ENCODE measurements around the gene MRPL23.
A peak's percentile ranks its signal among the peaks of the same experiment; 100 is the strongest.
"Not testable (repeated sequence)": the region's sequence is repeated elsewhere in the genome, so short reads cannot be mapped to it uniquely, and the experiment has no call there.

The MRPL23 gene

DNA sequence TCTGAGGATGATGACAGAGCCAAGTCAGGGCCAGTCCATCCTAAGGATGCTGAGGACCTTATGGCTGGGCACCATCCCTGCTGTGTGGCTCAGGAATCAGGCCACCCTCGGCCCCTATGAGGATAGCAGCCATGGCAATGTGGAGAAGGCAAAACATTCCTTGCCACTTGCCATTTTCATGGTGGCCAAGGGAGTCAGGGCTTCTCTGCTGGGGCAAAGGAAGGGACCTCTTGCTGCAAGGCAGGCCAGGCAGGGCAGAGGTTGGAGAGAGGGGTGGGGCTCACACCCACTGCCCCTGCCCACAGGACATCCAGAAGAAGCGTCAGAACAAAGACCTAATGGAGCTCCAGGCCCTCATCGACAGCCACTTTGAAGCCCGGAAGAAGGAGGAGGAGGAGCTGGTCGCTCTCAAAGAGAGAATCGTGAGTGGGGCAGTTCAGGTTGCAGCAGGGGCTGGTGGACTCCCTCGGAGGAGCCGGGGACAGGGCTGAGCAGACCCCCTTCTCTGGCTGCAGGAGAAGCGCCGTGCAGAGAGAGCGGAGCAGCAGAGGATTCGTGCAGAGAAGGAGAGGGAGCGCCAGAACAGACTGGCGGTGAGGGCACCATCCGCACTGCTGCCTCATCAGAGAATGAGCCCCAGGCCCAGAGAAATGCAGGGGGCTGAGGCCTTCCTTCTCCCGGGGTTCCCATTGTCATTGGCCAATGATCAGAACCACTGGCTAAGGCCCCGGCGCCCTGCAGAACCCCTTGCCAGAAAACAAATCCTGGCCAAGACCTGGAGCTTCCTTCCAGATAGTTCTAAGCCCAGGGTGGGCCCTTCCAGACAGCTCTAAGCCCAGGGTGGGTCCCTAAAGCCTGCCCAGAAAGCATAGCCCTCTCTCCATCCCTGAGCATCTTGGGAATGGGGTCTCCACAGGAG, 13.5 kb upstream of the MRPL23 start:
- H3K4me1 Mint-ChIP-seq (ENCODE audit: low read depth) = peaks cover 10% of the 10 kb centered on the region
- H3K27me3 Mint-ChIP-seq = peaks cover 58% of the 10 kb centered on the region
- intact Hi-C loops (cut with micrococcal nuclease) = no loop called here
- no peak overlapping the region for H3K27ac Mint-ChIP-seq
- H3K9me3 Mint-ChIP-seq = no peaks in the 10 kb centered on the region
- no peaks in the 10 kb centered on the region for H3K36me3 Mint-ChIP-seq (ENCODE audit: low read depth)
- no peak overlapping the region for H3K4me3 Mint-ChIP-seq

DNA sequence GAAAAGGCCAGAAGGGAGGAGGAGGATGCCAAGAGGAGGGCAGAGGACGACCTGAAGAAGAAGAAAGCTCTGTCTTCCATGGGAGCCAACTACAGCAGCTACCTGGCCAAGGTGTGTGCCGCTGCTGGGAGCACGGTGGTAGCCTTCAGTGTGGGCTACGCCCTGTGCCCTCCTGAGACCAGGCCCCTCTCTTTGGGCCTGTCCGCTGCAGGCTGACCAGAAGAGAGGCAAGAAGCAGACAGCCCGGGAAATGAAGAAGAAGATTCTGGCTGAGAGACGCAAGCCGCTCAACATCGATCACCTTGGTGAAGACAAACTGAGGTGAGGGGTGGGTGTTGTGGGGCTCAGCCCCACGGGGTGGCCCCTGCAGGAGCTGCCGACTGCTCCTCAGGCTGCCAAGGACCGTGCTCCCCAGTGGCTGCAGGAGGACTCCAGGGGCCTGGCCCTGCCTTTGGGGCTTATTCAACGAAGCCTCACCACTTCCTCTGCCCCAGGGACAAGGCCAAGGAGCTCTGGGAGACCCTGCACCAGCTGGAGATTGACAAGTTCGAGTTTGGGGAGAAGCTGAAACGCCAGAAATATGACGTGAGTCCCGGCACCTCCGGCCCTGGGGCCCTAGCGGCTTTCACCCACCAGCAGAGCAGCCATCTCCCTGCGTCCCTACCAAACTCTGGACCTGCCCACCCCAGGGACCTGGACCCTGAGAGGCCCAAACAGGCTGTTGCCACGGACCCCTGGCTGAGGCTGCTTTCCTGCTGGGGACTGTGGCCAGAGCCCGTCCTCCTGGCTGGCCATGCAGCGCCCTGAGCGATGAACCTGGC, 12.6 kb upstream of the MRPL23 start:
- H3K27me3 Mint-ChIP-seq = peaks cover 57% of the 10 kb centered on the region
- no peaks in the 10 kb centered on the region for H3K9me3 Mint-ChIP-seq
- H3K4me1 Mint-ChIP-seq (ENCODE audit: low read depth) = peaks cover 16% of the 10 kb centered on the region
- no peak overlapping the region for H3K27ac Mint-ChIP-seq
- H3K36me3 Mint-ChIP-seq (ENCODE audit: low read depth) = no peaks in the 10 kb centered on the region
- H3K4me3 Mint-ChIP-seq = no peak overlapping the region
- intact Hi-C loops (cut with micrococcal nuclease) = no loop called here

DNA sequence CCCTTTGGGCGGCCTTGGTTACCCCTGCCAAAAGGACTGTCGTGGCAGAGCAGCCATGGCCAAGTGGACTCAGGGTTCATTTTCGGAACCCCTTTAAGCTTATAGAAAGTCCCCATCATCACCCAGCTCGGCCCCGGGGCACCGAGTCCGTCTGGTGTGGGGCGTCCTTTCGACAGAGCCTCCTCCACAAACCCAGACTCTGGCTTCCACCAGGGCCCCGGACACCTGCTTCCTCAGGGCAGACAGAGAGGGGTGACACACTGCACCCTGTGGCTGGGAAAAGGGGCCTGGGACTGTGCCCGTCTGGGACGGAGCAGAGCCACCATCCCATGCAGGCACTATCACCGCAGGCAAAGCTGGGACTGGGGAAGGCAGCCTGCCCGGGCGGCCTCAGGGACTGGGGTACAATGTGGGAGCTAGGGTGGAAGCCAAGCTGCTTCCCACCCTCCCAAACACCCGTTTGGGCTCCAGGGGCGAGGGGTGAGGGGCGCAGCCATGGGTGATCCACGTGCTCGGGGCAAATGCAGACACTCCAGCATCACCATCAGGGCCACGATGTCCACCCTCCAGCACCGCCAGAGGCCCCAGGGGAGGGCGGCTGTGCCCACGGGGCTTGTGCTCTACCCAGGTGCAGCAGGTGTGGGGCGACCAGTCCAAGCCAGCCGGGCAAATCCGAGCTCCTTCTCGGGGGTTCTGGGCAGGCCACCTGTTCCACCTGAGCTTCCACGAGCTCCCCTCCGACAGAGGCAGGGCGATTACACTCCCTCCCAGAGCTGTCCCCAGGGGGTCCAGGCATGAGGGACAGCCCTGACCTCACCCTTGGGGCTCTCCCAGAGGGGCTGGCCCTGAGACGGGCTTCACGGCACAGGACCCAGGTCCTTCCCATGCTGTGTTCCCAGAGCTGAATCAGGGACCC, 11.7 kb upstream of the MRPL23 start:
- H3K36me3 Mint-ChIP-seq (ENCODE audit: low read depth) = no peaks in the 10 kb centered on the region
- H3K9me3 Mint-ChIP-seq = no peaks in the 10 kb centered on the region
- H3K27me3 Mint-ChIP-seq = peaks cover 54% of the 10 kb centered on the region
- H3K4me1 Mint-ChIP-seq (ENCODE audit: low read depth) = peaks cover 22% of the 10 kb centered on the region
- intact Hi-C loops (cut with micrococcal nuclease) = no loop called here
- no peak overlapping the region for H3K27ac Mint-ChIP-seq
- no peak overlapping the region for H3K4me3 Mint-ChIP-seq

DNA sequence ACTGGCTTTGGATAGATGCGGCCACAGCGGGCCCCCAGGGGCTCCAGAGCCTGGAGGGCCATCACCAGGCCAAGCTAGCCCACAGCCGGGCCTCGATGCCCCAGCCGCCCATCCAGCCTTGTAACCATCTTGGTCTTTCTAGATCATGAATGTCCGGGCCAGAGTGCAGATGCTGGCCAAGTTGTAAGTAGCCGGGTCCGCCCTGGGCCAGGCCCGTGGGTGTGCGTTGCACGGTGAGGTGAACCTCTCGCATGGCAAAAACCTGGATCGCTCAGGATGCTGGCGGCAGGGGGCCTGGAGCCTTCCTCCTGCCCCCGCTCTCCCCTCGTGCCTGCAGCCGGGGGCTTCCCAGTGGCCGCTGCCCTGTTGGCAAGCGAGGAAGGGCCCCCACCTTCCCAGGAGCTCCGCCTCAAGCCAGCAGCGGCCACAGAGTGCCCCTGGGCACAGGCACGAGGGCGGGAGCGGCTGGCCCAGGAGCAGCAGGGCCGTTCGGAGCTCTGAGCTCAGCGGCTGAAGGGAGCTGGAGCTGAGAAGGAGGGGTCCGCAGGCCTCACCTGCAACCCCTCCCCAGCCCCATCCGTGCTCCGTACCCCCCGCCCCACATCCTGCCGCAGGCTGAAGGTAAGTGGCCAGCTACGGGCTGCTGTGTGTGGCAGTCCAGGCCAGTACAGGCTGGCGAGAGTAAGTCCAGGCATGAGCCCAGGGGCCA, 10.9 kb upstream of the MRPL23 start:
- Mint-ChIP-seq H3K4me1 (ENCODE audit: low read depth) (peaks cover 21% of the 10 kb centered on the region), H3K36me3 (ENCODE audit: low read depth) (no peaks in the 10 kb centered on the region), H3K9me3 (no peaks in the 10 kb centered on the region), H3K27ac (no peak overlapping the region), H3K4me3 (no peak overlapping the region), H3K27me3 (peaks cover 52% of the 10 kb centered on the region)
- intact Hi-C loops (cut with micrococcal nuclease) = no loop called here

DNA sequence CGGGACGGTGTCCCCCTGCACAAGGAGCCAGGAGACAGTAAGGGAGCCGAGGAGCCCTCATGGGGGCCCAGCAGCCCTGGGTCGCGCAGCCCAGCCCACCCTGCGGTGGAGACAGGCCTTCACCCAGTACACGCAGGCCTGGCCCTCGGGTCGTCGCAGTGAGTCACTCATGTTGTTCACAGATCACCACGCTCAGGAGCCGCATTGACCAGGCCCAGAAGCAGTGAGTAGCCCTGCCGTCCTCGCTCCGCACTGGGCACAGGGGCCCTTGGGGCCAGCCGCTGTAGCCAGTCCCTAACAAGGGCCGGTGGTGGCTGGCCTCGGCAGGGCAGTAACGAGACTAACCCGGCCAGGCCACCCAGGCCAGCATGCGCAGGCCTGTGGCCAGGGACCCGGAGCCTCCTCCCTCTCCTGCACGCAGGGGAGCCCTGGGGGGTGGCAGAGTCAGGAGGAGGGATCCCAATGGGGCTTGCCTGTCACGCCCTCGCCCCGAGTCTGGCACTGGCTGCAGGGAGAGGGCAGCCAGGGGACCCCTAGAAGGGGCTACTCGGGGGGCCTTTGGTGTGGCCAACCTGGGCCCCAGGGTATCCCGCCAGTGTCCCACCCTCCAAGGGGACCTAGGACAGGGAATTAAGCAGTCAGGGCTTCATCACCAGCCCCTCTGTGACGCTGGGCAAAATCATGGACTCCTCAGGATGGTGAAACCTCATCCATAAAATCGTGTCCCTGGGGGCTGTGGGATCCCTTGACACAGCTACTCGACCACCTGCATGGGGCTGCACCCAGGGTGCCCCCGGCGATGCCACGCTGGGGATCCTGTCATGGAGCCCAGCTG, 10.1 kb upstream of the MRPL23 start:
- H3K27ac Mint-ChIP-seq = no peak overlapping the region
- intact Hi-C loops (cut with micrococcal nuclease) = no loop called here
- H3K4me1 Mint-ChIP-seq (ENCODE audit: low read depth) = peaks cover 13% of the 10 kb centered on the region
- H3K27me3 Mint-ChIP-seq = peaks cover 46% of the 10 kb centered on the region
- H3K9me3 Mint-ChIP-seq = no peaks in the 10 kb centered on the region
- H3K4me3 Mint-ChIP-seq = no peak overlapping the region
- H3K36me3 Mint-ChIP-seq (ENCODE audit: low read depth) = no peaks in the 10 kb centered on the region

DNA sequence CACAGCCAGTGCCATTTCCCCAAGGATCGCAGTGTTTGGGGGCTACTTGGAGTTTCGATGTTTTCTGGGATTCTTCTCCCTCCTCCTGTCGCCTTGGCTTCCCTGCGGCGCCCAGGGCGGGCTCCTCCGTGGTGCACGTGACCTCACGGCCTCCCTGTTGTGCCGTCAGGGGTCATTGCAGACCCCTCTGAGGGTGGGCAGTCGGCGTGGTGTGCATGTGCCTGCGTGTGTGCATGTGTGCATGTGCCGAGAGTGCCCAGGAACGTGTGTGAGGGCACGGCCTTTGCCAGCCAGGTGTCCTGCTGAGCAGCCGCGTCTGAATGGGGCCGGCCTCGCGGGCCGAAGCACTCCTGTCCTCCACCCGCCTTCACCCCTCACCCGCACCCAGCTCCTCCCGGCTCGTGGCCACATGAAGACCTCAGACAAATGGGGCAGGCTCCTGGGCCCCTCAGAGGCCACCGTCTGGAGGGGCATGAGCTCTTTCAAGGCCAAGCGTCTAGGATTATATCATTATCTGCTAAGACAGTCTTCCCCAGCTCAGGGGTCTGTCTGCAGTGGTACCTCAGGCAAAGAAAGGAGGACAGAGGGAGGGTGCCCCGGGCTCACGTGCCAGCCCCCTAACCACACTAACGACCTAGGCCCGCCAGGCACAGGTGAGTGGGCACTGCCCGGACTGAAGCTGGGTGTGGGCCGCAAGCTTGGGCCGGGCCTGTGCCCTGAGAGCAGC, 9.4 kb upstream of the MRPL23 start:
- peaks cover 12% of the 10 kb centered on the region for H3K4me1 Mint-ChIP-seq (ENCODE audit: low read depth)
- H3K36me3 Mint-ChIP-seq (ENCODE audit: low read depth) = no peaks in the 10 kb centered on the region
- intact Hi-C loops (cut with micrococcal nuclease) = no loop called here
- H3K9me3 Mint-ChIP-seq = no peaks in the 10 kb centered on the region
- no peak overlapping the region for H3K4me3 Mint-ChIP-seq
- H3K27me3 Mint-ChIP-seq = peaks cover 42% of the 10 kb centered on the region
- no peak overlapping the region for H3K27ac Mint-ChIP-seq

DNA sequence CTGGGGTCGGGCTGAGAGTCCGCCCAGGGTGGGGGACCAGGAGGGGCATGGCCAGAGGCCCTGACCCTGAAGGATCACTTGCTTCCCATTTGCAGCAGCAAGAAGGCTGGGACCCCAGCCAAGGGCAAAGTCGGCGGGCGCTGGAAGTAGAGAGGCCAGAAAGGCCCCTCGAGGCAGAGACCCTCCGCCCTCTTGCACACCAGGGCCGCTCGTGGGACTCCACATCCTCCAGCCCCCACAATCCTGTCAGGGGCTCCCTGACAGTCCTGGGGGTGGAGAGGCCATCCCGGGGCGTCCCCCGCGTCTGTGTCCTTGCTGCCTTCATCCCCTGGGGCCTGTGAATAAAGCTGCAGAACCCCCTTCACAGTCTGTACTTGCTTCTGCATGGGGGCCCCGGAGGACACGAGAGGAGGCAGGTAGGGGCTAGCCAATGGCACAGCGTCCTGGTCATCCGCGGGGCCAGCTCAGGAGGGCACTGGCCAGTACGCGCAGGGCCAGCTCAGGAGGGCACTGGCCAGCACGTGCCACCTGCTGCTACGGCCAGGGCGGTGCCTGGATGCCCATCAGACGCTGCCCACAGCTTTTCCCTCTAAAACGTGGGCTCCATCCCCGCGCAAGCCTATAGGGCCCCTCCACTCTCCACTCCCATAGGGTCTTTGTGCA, 8.7 kb upstream of the MRPL23 start:
- Mint-ChIP-seq H3K36me3 (ENCODE audit: low read depth) (no peaks in the 10 kb centered on the region), H3K27me3 (peaks cover 36% of the 10 kb centered on the region), H3K4me1 (ENCODE audit: low read depth) (peaks cover 12% of the 10 kb centered on the region), H3K27ac (no peak overlapping the region), H3K9me3 (no peaks in the 10 kb centered on the region), H3K4me3 (no peak overlapping the region)
- intact Hi-C loops (cut with micrococcal nuclease) = loop anchor here (1.0 kb wide), 1 partner anchor 25 kb away; no protein-coding TSS in a partner anchor

DNA sequence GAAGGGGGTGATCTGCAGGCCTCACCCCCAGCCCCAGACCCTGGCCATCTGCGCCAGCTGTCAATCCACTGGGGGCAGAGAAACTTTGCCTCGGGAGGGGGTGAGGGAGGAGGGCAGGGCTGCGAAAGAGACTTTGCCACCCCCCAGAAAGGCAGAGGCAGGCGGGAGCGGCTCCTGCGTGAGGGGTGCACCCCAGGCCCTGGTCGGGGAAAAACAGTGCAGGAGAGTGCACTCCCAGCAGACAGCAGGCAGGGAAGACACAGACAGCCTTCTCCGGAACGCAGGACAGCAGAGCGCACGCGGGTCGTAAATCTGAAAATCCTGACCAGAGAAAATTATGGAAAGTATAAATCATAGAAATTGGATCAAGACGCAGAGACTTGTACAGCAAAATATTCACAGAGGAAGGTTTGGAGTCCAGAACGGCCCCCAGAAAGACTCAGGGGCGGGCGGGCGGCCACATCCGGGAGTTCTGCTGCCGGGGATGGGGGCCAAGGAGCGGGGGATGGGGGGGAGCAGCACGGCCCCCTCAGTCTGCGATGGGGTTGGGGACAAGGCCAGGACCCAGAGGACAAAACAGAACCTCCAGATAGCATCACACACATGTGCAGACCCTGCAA, 8.0 kb upstream of the MRPL23 start:
- H3K4me1 Mint-ChIP-seq (ENCODE audit: low read depth) = peaks cover 12% of the 10 kb centered on the region
- H3K4me3 Mint-ChIP-seq = no peak overlapping the region
- H3K27me3 Mint-ChIP-seq = peaks cover 31% of the 10 kb centered on the region
- H3K36me3 Mint-ChIP-seq (ENCODE audit: low read depth) = no peaks in the 10 kb centered on the region
- no peaks in the 10 kb centered on the region for H3K9me3 Mint-ChIP-seq
- no peak overlapping the region for H3K27ac Mint-ChIP-seq
- intact Hi-C loops (cut with micrococcal nuclease) = loop anchor here (1.0 kb wide), 1 partner anchor 26 kb away; no protein-coding TSS in a partner anchor

DNA sequence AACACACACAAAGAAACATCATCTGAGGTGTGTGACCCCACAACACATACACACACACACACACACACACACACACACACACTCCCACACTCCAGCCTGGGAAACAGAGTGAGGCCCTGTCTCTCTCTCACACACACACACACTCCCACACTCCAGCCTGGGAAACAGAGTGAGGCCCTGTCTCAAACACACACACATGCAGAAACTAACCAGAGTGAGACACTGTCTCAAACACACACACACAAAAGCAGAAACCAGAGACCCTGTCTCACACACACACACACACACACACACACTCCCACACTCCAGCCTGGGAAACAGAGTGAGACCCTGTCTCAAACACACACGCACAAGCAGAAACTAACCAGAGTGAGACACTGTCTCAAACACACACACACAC, 7.3 kb upstream of the MRPL23 start:
- peak overlapping the region; percentile 7 for H3K27ac Mint-ChIP-seq
- peaks cover 26% of the 10 kb centered on the region for H3K27me3 Mint-ChIP-seq
- H3K36me3 Mint-ChIP-seq (ENCODE audit: low read depth) = not testable (repeated sequence)

DNA sequence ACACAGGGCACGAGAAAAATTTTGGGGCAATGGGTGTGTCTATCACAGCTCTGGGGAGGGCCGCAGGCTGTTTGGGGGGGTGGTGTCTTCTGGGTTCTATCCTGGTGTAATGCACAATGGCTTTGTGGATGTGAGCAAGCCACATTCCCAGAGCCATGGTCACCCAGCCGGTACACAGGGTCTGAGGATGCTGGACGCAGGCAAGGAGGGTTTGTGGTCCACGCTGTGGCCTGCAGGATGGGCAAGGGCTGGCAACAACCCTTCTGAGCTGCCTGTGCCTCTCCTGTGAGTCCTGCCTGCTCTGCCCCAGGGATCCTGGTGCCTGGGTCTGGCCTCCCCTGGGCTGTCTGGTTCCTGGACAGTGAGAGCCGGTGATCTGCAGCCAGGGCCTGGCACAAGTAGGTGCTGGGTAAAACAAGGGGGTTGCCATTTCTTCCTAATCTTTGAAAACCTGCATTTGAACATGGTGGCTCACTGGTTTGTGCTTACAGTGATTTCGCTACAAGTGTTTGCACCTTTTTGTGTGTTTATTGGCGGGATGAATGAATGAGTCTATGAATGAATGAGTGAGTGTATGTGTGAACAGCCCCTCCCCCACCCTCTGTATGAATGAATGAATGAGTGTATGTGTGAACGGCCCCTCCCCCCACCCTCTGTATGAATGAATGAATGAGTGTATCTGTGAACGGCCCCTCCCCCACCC, 4.4 kb upstream of the MRPL23 start:
- peaks cover 21% of the 10 kb centered on the region for H3K27me3 Mint-ChIP-seq
- no peaks in the 10 kb centered on the region for H3K36me3 Mint-ChIP-seq (ENCODE audit: low read depth)
- H3K9me3 Mint-ChIP-seq = no peaks in the 10 kb centered on the region
- peaks cover 12% of the 10 kb centered on the region for H3K4me1 Mint-ChIP-seq (ENCODE audit: low read depth)
- no peak overlapping the region for H3K27ac Mint-ChIP-seq
- H3K4me3 Mint-ChIP-seq = no peak overlapping the region
- intact Hi-C loops (cut with micrococcal nuclease) = no loop called here

More for the DNA sequence above, 7.3 kb upstream of the MRPL23 start:
- H3K4me1 Mint-ChIP-seq (ENCODE audit: low read depth) = peaks cover 12% of the 10 kb centered on the region
- H3K9me3 Mint-ChIP-seq, H3K4me3 Mint-ChIP-seq: not testable (repeated sequence)
- intact Hi-C loops (cut with micrococcal nuclease) = loop anchor here (1.0 kb wide), 1 partner anchor 26 kb away; no protein-coding TSS in a partner anchor

DNA sequence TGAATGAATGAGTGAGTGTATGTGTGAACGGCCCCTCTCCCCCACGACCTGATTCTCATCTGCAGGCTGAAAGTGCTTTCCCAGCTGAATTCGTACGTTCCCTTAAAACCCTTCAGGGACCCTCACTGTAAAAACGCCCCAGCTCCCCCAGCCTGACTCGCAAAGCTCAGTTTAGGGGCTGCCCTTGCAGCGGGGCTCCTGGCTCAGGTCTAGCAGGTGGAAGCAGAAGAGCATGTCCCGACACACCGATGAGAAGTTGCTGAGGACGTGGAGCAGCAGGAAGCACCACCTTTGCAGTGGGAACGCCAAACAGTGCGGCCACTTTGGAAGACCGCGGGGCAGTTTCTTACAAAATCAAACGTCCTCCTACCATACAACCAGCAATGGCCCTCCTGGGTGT, 3.6 kb upstream of the MRPL23 start:
- no peaks in the 10 kb centered on the region for H3K9me3 Mint-ChIP-seq
- H3K4me1 Mint-ChIP-seq (ENCODE audit: low read depth) = peaks cover 12% of the 10 kb centered on the region
- H3K4me3 Mint-ChIP-seq = no peak overlapping the region
- H3K27me3 Mint-ChIP-seq = peaks cover 20% of the 10 kb centered on the region
- intact Hi-C loops (cut with micrococcal nuclease) = no loop called here
- no peak overlapping the region for H3K27ac Mint-ChIP-seq
- H3K36me3 Mint-ChIP-seq (ENCODE audit: low read depth) = no peaks in the 10 kb centered on the region
